HL-60 (cell line): ENCODE measurements around the gene FBXO45.
A peak's percentile ranks its signal among the peaks of the same experiment; 100 is the strongest.

ENCODE experiments used
- DNase-seq, 2 experiments: peaks; one replicate each; pipeline ENCODE4 v3.0.0-alpha.2; 2010 to 2020; ENCODE audit warnings: low read depth in 1 of 2, low spot score in 1 of 2
- H3K27ac ChIP-seq: fragments of 250-450 bp; sonication (Bioruptor Pico); replicated peaks from 2 replicates; pipeline ENCODE4 v1.5.1; 2020; ENCODE audit warnings: mild to moderate bottlenecking, moderate library complexity
- H3K27me3 ChIP-seq: fragments of 250-450 bp; sonication (Bioruptor Pico); 2 replicates; pipeline ENCODE4 v1.5.1; 2021; ENCODE audit warnings: mild to moderate bottlenecking, moderate library complexity; ENCODE audit not compliant: insufficient read depth, poor library complexity, severe bottlenecking
- H3K4me3 ChIP-seq: replicated peaks from 2 replicates; pipeline ENCODE4 v1.5.1; 2011; ENCODE audit warnings: mild to moderate bottlenecking, control low read depth, low read length; ENCODE audit not compliant: insufficient read depth
- CTCF ChIP-seq: IDR thresholded peaks from one replicate; pipeline ENCODE4 v1.5.1; 2011; ENCODE audit warnings: low read length, control low read depth, inconsistent platforms; ENCODE audit not compliant: insufficient read depth
- GABPA ChIP-seq: IDR thresholded peaks from 2 replicates; pipeline ENCODE4 v1.6.1; 2012; ENCODE audit warnings: low read depth
- POLR2AphosphoS5 ChIP-seq: IDR thresholded peaks from 2 replicates; pipeline ENCODE4 v1.6.1; 2012; ENCODE audit warnings: low read depth
- REST ChIP-seq: IDR thresholded peaks from 2 replicates; pipeline ENCODE4 v1.6.1; 2012; ENCODE audit warnings: low read depth; ENCODE audit not compliant: insufficient replicate concordance
- SPI1 ChIP-seq: IDR thresholded peaks from 2 replicates; pipeline ENCODE4 v1.6.1; 2012; ENCODE audit warnings: low read depth, mild to moderate bottlenecking, borderline replicate concordance

FBXO45 gene

GRCh38 chr3:196528639-196529233 lies 39.7 kb upstream of the FBXO45 start:
- no peak for TF ChIP-seq GABPA
- no peak for TF ChIP-seq REST
- peak; percentile 40 for TF ChIP-seq CTCF
- TF ChIP-seq POLR2AphosphoS5 = peak; percentile 55
- TF ChIP-seq SPI1 = peak; percentile 12; the same call in 1 of the 2 replicates
- peak overlapping the region; percentile 36 for H3K27ac ChIP-seq

GRCh38 chr3:196531418-196531817 lies 37.0 kb upstream of the FBXO45 start:
- Histone ChIP-seq H3K27ac (no peak overlapping the region), H3K27me3 (no peaks in the 10 kb centered on the region), H3K4me3 (no peak overlapping the region)
- DNase-seq = no peak
- TF ChIP-seq REST = no peak
- no peak for TF ChIP-seq GABPA
- TF ChIP-seq POLR2AphosphoS5 = no peak
- no peak for TF ChIP-seq CTCF
- TF ChIP-seq SPI1 = no peak

More at GRCh38 chr3:196528639-196529233, 39.7 kb upstream of the FBXO45 start:
- Histone ChIP-seq H3K27me3 (no peaks in the 10 kb centered on the region), H3K4me3 (peak overlapping the region; percentile 26)
- peak; percentile 60 to 80 for DNase-seq

- no peak overlapping the region for H3K27ac ChIP-seq
Measured at GRCh38 chr3:196533260-196533681, 35.2 kb upstream of the FBXO45 start.

More at GRCh38 chr3:196533260-196533681, 35.2 kb upstream of the FBXO45 start:
- no peak overlapping the region for H3K4me3 ChIP-seq
- H3K27me3 ChIP-seq = no peaks in the 10 kb centered on the region
- TF ChIP-seq SPI1 (no peak), POLR2AphosphoS5 (no peak), CTCF (no peak), REST (no peak), GABPA (no peak)
- DNase-seq = no peak
